GM19238 (cell line): ENCODE measurements around the gene PRPH2.

ENCODE experiments used
- DNase-seq: peaks from one replicate; pipeline ENCODE4 v3.0.0; 2011; ENCODE audit warnings: low spot score; ENCODE audit not compliant: insufficient read length

PRPH2 gene, protein sequence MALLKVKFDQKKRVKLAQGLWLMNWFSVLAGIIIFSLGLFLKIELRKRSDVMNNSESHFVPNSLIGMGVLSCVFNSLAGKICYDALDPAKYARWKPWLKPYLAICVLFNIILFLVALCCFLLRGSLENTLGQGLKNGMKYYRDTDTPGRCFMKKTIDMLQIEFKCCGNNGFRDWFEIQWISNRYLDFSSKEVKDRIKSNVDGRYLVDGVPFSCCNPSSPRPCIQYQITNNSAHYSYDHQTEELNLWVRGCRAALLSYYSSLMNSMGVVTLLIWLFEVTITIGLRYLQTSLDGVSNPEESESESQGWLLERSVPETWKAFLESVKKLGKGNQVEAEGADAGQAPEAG

DNA sequence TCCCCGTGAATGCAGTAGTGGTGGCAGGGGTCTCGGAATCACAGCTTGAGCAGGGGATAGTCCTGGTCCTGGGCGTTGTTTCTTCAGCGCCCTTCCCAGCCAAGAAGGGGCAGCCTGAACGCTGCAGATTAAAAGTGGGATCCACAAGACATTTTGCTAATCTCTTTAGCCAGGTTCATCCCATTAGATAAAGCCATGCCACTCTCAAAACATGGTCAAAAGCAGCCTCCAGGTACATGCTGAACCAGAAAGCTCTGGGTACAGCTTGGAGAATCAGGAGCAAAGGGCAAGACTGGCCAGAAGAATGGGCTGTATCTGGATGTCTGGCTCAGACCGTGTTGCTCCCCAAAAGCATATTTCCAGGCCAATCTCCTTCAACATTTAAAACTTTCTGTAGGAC, at the start of gene PRPH2:
PRPH2 (minus strand) TSS at position 101 of the 400 bp plus-strand sequence. CDS start 263 bp downstream, outside the sequence.
- no peak for DNase-seq

DNA sequence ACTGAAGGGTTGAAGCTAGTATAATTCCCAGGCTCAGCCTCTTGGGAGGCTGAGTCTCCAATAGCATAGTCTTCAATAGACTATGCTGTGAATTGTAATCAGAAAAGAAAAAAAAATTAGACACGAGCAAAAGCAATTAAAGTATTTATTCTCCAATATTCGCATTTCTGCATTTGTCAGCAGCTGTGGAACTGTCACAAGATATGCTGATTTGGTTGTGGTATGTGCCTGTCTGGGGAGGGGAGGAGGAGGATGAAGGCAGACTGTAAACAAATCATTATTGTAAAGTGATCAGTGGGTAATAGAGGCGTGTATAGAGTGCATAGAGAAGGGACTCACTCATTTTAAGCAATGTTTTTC, 49.3 kb upstream of the PRPH2 start:
- DNase-seq, result no peak

DNA sequence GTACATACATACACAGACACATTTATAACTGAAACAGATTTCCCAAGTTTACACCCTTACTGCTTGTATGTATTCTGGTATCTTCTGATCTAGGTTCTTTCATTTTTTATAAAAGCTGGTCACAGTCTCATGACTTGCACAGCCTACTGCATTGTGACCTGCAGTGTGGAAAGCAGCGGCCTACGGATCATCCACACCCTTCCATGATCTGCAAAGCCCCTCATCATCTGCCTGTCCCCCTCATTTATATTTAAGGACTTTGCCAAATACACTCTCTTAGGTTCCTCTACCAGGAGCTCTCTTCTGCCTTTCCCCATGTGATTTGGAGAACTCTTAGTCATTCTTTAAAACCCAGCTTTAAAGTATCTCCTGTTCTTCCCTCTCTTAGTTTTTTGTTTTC, 47.4 kb upstream of the PRPH2 start:
- no peak for DNase-seq

DNA sequence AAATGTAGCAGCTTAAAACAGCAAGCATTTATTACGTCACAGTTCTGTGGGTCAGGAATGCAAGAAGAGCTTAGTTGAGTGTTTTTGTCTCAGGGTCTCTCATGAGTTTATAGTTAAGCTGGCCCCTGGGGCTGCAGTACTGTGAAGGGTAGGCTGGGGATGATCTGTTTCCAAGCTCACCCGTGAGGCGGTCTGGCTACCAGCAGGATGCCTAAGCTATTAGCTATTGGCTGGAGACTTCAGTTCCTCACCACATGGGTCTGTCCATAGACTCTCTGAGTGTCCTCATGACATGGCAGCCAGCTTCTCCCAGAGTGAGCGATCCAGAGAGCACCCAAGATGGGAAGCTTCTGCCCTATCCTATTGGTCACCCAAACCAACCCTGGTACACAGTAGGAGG, 46.7 kb upstream of the PRPH2 start:
- no peak for DNase-seq

DNA sequence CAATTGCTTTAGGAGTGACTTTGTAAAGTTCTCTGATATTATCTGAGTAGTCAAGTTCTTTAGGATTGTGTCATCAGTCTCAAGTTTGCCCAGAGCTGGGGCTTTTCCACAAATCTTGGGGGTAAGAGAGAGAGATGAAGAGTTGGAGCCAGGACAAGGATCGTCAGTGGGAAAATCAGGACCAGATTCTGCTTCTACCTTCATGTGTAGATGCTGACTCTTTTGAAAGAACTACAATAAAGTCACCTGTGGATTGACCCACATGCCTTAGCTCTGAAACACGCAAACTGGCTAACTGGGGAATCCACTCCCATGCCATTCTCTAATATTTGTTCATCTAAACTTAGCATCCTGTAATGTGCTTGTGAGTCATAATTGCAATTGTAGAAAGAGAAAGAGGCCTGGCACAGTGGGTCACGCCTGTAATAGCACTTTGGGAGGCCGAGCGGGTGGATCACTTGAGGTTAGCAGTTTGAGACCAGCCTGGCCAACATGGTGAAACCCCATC, 43.8 kb upstream of the PRPH2 start:
- no peak for DNase-seq

DNA sequence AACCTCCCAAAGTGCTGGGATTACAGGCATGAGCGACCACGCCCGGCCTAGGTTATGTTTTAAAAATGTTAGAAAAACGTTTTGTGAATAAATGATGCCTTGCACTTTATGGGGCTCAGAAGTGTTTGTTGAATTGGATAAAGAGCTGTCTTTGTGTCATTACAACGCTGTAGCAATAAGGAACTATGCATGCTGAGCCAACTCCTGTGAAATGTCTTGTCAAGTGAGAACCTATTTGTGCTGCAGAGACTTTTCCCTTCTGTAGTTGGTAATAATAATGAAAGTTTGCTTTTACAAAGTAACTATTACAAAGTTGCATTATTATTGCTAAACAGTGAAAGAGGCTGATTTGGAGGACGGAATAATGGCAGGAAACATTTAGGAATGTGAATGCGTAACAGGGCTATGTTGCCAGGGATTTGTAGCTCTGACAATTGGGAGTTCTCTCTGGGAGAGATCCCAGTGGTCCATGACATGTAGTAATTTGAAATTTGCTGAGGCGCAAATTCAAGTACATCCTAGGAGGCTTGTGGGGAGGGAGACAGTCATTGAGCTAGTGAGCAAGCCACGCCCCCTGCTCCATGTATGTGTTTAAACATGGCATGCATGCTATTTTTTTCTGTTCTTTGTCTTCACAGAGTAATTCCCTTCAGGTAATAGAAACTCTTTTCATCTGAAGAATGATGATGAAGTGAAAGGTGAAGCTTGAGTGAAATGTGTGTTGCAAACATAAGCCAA, 42.7 kb upstream of the PRPH2 start:
- DNase-seq, result no peak

DNA sequence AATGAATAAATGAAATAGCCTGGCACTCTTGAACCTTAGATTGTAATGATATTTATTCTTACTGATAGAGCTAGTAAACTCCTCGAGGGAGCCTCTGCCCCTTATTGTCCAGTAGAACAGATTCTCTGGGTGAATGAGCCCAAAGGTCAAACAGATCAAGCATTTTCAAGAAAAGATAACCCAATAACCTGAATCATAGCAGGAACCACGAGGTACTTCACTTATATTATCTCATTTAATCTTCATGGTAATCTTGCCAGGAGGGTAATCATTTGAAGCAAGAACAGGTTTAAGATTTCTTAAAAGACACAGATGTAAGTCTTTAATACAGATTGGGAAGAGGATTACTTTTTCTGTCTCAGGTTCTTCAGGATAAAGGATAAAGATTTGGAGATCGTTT, 40.6 kb upstream of the PRPH2 start:
- DNase-seq, result no peak

DNA sequence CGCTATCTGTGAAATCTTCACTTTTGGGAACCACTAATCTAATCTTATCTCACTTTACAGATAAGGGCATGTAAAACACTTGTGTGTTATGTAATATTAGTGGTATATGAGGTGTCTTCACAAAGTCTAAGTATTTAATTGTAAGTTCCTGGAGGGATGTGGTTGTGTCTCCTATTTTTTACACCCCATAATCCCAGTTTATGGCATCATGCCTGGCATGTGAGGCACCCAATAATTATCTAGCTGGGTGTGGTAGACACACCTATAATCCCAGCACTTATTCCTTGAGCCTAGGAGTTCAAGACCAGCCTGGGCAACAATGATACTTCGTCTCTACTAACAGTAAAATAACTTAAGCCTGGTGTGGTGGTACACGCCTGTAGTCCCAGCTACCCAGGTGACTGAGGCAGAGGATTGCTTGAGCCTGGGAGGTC, 40.0 kb upstream of the PRPH2 start:
- no peak for DNase-seq

DNA sequence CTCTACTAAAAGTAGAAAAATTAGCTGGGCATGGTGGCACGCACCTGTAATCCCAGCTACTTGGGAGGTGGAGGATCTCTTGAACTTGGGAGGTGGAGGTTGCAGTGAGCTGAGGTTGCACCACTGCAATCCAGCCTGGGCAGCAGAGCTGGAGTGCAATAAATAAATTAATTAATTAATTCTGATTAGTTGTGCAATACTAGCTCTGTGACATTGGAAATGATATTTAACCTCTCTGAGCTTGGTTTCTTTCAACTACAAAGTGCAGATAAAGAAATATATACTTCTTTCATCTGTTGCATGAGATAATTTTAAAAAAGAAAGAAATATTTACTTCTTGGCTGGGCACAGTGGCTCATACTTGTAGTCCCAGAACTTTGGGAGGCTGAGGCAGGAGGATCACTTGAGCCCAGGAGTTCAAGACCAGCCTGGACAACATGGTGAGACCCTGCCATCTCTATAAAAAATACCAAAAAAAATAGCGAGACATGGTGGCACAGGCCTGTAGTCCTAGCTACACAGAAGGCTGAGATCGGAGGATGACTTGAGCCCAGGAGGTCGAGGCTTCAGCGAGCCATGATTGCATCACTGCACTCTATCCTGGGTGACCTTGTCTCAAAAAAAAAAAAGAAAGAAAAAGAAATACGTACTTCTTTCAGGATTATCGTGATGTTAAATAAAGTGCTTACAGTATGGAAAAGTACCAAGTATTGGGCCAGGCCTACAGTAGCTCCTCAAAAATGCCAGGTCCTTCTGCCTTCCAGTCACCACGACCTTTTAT, 39.1 kb upstream of the PRPH2 start:
- no peak for DNase-seq

DNA sequence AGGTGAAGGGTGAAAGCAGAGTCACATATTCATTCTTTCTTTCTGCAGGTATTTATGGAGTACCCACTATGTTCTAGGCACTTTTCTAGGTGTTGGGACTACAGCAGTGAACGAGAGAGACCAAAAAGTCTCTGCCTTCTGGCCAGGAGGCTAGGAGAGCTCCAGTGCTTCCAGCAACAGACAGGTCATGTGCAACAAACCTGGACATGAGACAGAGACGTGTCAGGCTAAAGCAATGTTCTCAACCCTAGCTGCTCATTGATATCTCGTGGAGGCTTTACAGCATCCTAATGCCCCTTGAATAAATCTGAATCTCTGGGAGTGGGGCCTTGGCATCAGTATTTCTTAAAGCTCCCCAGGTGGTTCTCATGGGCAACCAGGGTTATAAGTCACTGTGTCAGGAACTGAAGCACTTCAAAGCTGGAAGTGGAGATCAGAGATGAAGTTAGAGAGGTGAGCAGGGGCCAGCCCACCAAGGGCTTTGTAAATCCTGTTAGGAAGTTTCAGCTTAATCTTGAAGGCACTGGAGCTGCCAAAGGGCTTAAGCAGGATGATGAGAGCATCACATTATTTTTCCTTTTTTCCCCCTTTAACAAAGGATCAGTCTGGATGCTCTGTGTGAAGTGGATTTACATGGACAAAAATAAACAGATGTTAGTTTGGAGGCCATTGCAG, 36.5 kb upstream of the PRPH2 start:
- DNase-seq, result no peak

DNA sequence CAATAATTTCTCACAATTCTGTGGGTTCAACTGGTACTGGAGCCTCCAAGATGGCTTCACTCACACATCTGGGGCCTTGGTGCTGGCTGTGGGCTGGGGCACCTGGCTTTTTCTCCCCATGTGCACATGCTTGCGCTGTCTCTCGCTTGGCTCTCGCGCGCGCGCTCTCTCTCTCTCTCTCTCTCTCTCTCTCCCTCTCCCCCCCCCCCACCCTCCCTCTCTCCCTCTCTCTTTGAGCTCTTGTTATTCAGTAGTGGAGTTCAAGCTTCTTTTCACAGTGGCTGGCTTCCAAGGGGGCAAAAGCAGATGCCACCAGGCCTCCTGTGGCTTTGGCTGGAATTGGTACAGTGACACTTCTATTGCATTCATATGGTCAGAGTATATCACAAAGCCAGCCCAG, 34.3 kb upstream of the PRPH2 start:
- no peak for DNase-seq

DNA sequence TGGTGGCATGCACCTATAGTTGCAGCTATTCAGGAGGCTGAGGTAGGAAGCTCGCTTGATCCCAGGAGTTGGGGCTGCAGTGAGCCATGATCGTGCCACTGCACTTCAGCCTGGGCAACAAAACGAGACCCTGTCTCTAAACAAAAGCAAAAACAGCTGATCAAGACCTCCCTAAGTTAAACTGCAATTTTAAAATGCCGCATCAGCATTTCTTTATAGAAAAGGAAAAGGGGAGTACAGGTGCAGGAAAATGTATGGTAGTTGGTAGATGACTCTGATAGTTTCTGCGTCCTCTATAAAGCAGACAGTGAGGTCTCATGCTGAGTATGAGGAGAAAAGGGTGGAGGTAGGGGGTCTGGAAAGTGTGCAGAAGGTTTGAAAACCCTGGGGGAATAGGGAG, 32.4 kb upstream of the PRPH2 start:
- DNase-seq, result no peak

DNA sequence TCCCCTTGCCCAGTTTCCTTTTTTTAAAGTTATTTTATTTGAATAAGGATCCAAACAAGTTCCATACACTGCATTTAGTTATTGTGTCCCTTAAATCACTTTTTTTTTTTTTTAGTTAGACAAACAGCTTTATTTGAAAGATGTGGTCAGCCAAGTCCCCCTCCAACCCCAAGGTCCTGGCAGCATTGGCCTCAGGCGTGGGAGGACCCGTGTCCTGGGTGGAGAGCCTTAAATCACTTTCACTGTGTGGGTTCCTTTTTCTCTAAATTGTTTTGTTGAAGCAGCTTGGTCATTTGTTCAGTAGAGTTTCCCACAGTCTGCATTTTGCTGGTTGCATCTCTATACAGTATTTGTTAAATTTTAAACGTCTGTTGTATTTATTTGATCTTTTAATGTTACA, 28.7 kb upstream of the PRPH2 start:
- no peak for DNase-seq

DNA sequence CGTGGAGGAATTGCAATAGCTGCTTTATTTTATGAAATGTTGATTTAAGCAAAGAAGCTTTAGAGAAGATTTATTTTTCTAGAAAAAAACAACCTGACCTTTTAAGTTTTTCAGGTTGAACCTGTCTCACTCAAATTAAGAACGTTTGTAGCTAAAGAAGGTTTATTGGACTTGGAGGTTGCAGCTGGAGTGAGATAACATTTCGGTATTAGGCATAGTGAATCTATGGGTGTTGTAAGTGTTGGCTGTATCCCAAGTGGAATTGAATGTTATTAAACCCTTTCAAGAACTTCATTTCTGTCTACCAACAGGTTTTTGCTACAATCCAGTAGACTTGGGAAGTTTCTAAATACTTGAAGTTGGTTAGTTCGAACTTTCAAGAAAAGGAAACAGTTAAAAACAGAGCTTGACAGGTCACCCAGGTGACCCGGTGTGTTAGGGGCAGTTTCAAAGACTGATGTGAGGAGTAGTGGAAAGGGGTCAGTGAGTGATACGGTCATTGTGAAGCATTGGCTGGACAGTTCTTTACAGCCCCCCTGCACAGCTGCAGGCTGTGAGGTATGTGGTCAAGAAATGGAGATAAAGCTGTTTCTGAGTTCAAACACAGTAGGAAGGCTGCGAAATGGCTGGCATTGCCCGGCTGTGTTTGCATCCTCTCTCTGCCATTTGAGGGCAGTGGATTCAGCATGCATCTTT, 26.0 kb upstream of the PRPH2 start:
- no peak for DNase-seq

DNA sequence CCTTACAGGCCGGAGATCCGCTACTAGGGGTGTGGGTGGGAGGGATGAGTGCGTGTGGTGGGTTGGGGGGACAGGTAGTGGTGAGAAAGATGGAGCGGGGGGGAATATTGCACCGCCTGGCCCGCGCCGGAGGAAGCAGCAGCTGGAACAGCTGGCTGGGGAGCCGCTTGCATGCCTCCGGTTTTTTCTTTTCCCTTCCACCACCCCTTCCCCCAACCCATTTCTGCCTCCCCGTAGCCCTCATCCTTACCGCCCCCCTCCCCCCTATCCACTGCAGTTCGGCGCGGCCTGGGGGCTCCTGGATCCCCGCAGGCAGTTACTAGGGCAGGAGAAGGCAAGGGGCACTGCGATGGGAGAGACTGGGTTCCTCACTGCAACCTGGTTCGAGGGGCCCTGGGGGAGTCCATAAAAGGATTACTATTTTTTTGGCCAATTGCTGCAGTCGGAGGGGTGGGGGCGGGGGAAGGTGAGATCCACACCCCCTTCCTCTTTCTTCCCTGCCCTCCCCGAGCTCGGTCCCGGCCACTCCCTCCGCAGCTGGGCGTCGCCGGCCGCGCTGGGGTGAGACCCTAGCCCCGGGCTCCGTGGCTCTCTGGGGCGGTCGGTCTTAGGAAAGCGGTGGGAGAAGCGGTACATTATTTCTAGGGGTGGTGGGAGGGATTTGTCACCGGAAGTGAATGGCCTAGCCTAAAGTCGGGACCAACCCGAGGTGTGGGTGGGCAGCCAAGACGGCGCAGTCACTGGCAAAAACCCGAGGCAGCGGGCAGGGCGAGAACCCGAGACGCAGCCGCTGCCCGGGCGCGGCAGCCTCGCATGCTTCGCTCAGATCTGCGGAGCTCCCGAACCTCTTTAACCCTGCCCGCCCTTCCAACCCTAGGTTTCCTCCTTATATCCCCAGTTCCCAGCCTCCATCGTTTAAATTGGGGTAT, 24.3 kb upstream of the PRPH2 start:
- DNase-seq, result peak; percentile 85

DNA sequence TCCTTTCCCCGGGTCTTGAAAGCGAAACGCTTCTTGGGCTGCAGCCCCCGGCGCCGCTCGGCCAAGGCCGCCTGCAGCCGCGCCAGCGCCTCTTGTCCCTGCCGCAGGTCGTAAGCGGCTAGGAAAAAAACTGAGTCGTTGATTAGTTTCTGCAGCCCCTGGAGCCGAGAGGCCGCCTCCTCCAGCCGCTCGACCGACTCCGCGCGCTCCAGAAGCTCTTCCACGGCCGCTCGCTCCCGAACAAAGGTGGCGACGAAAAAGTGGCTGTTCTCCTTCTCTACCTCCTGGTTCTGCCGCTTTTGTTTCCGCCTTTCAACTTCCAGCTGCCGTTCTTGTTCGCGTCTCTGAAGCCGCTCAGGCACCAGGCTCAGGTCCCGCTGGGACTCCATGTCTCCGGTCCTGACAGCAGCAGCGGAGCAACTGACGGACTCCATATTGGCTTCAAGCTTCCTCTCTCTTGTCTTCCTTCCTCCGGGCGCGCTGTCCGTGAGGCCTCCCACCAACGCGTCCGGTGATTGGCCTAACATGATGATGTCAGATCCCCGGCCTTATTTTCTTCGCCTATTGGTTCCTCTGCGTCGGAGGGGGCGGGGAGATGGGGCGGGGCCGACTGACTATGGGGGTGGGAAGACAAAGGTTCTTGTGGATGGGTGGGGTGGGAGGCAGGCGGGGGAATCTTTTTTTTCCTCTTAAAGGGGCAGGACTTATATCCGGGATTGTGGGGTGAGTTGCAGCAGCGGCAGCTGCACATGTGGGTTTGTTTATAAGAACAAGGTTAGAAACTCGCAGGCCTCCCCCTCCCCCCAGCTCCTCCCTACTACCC, 23.5 kb upstream of the PRPH2 start, which contains the start of gene TBCC:
TBCC (minus strand) TSS at position 464 of the 823 bp plus-strand sequence; CDS start at position 434, 30 bp downstream.
- peak; percentile 91 for DNase-seq

DNA sequence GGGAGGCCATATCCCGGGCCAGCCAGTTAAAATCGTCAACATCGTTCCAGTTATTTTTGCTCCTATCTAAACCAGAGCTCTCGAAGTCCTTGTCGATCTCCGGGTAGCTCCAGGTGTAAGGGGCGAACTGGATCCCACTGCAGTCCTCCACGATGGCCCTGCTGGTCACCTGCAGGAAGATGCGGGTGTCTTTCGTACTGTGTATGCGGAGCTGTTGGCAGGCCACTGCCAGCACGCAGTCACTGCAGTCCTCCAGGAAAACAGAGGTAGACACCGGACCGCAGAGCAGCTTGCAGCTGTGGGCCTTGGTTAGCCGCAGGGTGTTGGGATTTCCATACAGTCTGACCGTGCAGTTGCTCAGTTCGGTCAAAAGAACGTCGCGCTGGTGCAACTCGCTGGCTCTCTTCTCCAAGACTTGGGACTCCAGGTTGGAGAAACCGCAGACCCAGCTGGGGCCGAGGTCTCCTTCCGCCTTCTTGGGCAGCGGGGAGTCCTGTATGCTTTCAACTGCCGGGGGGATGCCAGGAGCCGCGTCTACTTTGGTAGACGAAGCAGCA, 22.8 kb upstream of the PRPH2 start:
- peak; percentile 12 for DNase-seq

DNA sequence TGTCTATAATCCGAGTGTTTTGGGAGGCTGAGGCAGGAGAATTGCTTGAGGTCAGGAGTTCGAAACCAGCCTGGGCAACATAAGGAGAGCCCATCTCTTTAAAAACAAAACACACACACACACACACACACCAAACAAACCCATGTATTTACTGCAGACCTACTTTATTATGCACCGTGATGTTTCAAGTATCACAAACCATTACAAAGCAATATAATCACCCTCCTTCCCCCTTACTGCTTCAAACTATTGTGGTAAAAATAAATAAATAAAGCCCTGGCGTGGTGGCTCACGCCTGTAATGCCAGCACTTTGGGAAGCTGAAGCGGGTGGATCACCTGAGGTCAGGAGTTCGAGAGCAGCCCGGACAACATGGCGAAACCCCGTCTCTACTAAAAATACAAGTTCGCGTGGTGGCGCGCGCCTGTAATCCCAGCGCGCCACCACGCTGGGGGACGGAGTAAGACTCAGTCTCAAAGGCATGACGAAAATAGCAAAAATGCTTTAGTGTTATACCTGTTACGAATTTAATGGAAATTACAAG, 22.0 kb upstream of the PRPH2 start:
- DNase-seq, result no peak
